ENCODE results near the gene DKC1. TPM values are rescaled to one million over a fixed set of nuclear protein-coding genes. Genes with fewer than 3 reads are reported as not detected.
A peak's percentile ranks its signal among the peaks of the same experiment; 100 is the strongest.

Gene DKC1
- total RNA-seq, 1 donor from 2014 or later: 188 TPM

- Mint-ChIP-seq H3K9me3 (peaks cover 6% of the 10 kb centered on the region), H3K4me1 (ENCODE audit: low read depth) (peaks cover 99% of the 10 kb centered on the region), H3K27ac (peak overlapping the region; percentile 55), H3K27me3 (ENCODE audit: insufficient read depth) (no peaks in the 10 kb centered on the region), H3K36me3 (ENCODE audit: low read depth) (peaks cover 29% of the 10 kb centered on the region), H3K4me3 (no peak overlapping the region)
- DNase-seq (ENCODE audit: low spot score): no peak
- intact Hi-C loops (cut with micrococcal nuclease): no loop called here
Observed at GRCh38 chrX:154729439-154729838, 33.2 kb upstream of the DKC1 start.

GRCh38 chrX:154730253-154730891 is 32.3 kb upstream of the DKC1 start:
- Mint-ChIP-seq H3K27ac (peak overlapping the region; percentile 8), H3K4me3 (no peak overlapping the region)
- intact Hi-C loops (cut with micrococcal nuclease): no loop called here

GRCh38 chrX:154731184-154731583 is 31.5 kb upstream of the DKC1 start:
- Mint-ChIP-seq H3K36me3 (ENCODE audit: low read depth) (peaks cover 25% of the 10 kb centered on the region), H3K4me1 (ENCODE audit: low read depth) (peaks cover 99% of the 10 kb centered on the region), H3K4me3 (no peak overlapping the region), H3K27ac (peak overlapping the region; percentile 45), H3K9me3 (peaks cover 6% of the 10 kb centered on the region), H3K27me3 (ENCODE audit: insufficient read depth) (no peaks in the 10 kb centered on the region)
- no peak for DNase-seq (ENCODE audit: low spot score)
- intact Hi-C loops (cut with micrococcal nuclease): no loop called here

More at GRCh38 chrX:154730253-154730891, 32.3 kb upstream of the DKC1 start:
- Mint-ChIP-seq H3K4me1 (ENCODE audit: low read depth) (peaks cover 99% of the 10 kb centered on the region), H3K36me3 (ENCODE audit: low read depth) (peaks cover 29% of the 10 kb centered on the region), H3K27me3 (ENCODE audit: insufficient read depth) (no peaks in the 10 kb centered on the region), H3K9me3 (peaks cover 6% of the 10 kb centered on the region)
- no peak for DNase-seq (ENCODE audit: low spot score)

DNA sequence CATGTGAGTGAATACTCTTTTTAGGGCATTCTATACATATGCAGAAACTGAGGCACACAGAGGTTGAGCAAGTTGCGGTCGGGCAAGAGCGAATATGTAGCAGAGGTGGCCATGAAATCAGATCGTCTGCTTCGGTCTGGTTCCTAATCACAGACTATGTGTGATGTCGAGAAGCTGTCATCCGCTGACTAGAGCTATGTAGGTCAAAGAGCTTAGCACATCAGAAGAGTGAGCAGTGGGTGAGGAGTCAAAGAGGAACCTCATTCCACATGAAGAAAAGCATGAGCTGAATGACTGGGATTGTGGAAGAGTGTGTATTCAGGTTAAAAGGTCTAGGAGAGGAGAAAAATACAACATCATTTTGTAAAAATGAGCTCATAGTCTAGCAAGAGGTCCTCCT is 30.8 kb upstream of the DKC1 start:
- H3K27me3 Mint-ChIP-seq (ENCODE audit: insufficient read depth): no peaks in the 10 kb centered on the region
- no peak for DNase-seq (ENCODE audit: low spot score)
- peaks cover 99% of the 10 kb centered on the region for H3K4me1 Mint-ChIP-seq (ENCODE audit: low read depth)
- intact Hi-C loops (cut with micrococcal nuclease): no loop called here
- peaks cover 3% of the 10 kb centered on the region for H3K9me3 Mint-ChIP-seq
- peaks cover 21% of the 10 kb centered on the region for H3K36me3 Mint-ChIP-seq (ENCODE audit: low read depth)
- H3K4me3 Mint-ChIP-seq: no peak overlapping the region
- H3K27ac Mint-ChIP-seq: peak overlapping the region; percentile 77

- H3K36me3 Mint-ChIP-seq (ENCODE audit: low read depth): peaks cover 22% of the 10 kb centered on the region
- DNase-seq (ENCODE audit: low spot score): no peak
- H3K4me1 Mint-ChIP-seq (ENCODE audit: low read depth): peaks cover 99% of the 10 kb centered on the region
- intact Hi-C loops (cut with micrococcal nuclease): loop anchor here (1.0 kb wide), 1 partner anchor 7 kb away; no protein-coding TSS in a partner anchor
- H3K27me3 Mint-ChIP-seq (ENCODE audit: insufficient read depth): no peaks in the 10 kb centered on the region
- no peaks in the 10 kb centered on the region for H3K9me3 Mint-ChIP-seq
- peak overlapping the region; percentile 77 for H3K4me3 Mint-ChIP-seq
- H3K27ac Mint-ChIP-seq: peak overlapping the region; percentile 96
Observed at GRCh38 chrX:154732421-154733065, 30.1 kb upstream of the DKC1 start.

DNA sequence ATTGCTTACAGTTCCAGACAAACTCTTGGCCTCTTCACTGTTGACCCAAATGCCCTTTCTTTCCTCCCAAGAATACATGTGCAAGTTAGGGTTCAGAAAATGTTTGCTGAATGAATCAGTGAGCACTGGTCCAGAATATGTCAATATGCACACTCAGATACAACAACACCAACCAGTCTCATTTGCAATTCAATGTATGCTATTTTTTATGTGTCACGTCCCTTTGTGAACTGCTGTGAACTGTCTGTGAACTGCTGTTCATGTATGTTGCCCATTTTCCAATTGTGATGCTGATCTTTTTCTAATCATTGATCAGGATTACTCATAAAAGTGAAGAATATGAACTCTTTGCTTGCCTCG is 29.6 kb upstream of the DKC1 start:
- Mint-ChIP-seq H3K4me3 (peak overlapping the region; percentile 77), H3K27ac (peak overlapping the region; percentile 96), H3K4me1 (ENCODE audit: low read depth) (peaks cover 98% of the 10 kb centered on the region), H3K36me3 (ENCODE audit: low read depth) (peaks cover 22% of the 10 kb centered on the region), H3K27me3 (ENCODE audit: insufficient read depth) (no peaks in the 10 kb centered on the region), H3K9me3 (no peaks in the 10 kb centered on the region)
- intact Hi-C loops (cut with micrococcal nuclease): loop anchor here (1.0 kb wide), 1 partner anchor 8 kb away; no protein-coding TSS in a partner anchor
- DNase-seq (ENCODE audit: low spot score): no peak

DNA sequence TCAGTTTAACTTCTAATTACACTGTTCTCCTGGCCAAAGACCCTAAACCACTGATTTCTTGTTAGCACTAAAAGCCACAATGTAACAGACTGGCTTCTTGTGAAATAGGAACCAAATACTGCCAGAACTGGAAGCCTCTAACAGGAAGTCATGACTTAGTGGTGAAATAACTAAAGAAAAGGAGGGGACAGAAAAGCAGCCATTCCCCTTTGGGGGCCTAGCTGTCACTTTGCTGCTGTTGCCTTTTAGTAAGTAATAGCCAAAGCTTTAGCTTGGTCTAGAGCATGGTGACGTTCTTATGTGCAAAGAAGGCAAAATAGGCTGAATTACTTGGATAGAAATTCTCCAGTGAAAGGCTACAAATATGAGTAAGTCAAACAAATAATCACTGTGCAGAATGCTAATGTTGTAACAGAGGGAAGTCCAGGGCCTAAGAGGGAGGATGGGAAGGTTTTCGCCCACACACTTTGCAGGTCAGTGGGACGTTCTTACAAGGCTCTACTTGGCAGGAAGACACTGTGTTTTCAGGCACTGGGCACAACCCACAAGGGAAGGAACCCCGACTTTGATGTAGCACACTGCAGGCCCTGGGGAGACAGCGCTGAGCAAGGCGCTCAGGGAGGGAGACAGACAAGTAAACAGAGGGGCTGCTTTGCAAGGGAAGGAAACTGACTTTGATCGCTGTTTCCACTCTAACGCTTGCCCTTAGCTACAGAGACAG is 28.4 kb upstream of the DKC1 start:
- DNase-seq (ENCODE audit: low spot score): no peak
- Mint-ChIP-seq H3K27me3 (ENCODE audit: insufficient read depth) (no peaks in the 10 kb centered on the region), H3K27ac (peak overlapping the region; percentile 96), H3K36me3 (ENCODE audit: low read depth) (peaks cover 17% of the 10 kb centered on the region), H3K9me3 (no peaks in the 10 kb centered on the region), H3K4me3 (peak overlapping the region; percentile 77), H3K4me1 (ENCODE audit: low read depth) (peaks cover 94% of the 10 kb centered on the region)
- intact Hi-C loops (cut with micrococcal nuclease): loop anchor here (2.0 kb wide), 1 partner anchor 15 kb away; no protein-coding TSS in a partner anchor

- peak overlapping the region; percentile 53 for H3K4me3 Mint-ChIP-seq
- peaks cover 89% of the 10 kb centered on the region for H3K4me1 Mint-ChIP-seq (ENCODE audit: low read depth)
- intact Hi-C loops (cut with micrococcal nuclease): loop anchor here (2.0 kb wide), 1 partner anchor 17 kb away; no protein-coding TSS in a partner anchor
- H3K27me3 Mint-ChIP-seq (ENCODE audit: insufficient read depth): no peaks in the 10 kb centered on the region
- H3K36me3 Mint-ChIP-seq (ENCODE audit: low read depth): peaks cover 13% of the 10 kb centered on the region
- no peak for DNase-seq (ENCODE audit: low spot score)
- no peaks in the 10 kb centered on the region for H3K9me3 Mint-ChIP-seq
- H3K27ac Mint-ChIP-seq: peak overlapping the region; percentile 96
Observed at GRCh38 chrX:154735695-154736393, 26.8 kb upstream of the DKC1 start.

- Mint-ChIP-seq H3K27me3 (ENCODE audit: insufficient read depth) (no peaks in the 10 kb centered on the region), H3K27ac (peak overlapping the region; percentile 96), H3K4me1 (ENCODE audit: low read depth) (peaks cover 77% of the 10 kb centered on the region), H3K4me3 (peak overlapping the region; percentile 25), H3K9me3 (no peaks in the 10 kb centered on the region), H3K36me3 (ENCODE audit: low read depth) (peaks cover 9% of the 10 kb centered on the region)
- DNase-seq (ENCODE audit: low spot score): no peak
- intact Hi-C loops (cut with micrococcal nuclease): no loop called here
Observed at GRCh38 chrX:154737136-154737535, 25.5 kb upstream of the DKC1 start.

GRCh38 chrX:154738011-154738738 is 24.5 kb upstream of the DKC1 start:
- H3K27me3 Mint-ChIP-seq (ENCODE audit: insufficient read depth): peaks cover under 1% of the 10 kb centered on the region
- intact Hi-C loops (cut with micrococcal nuclease): loop anchor here (1.0 to 2.0 kb wide), 2 partner anchors 10 to 13 kb away; no protein-coding TSS in a partner anchor
- H3K4me1 Mint-ChIP-seq (ENCODE audit: low read depth): peaks cover 75% of the 10 kb centered on the region
- H3K36me3 Mint-ChIP-seq (ENCODE audit: low read depth): peaks cover 9% of the 10 kb centered on the region
- H3K4me3 Mint-ChIP-seq: peak overlapping the region; percentile 37
- no peaks in the 10 kb centered on the region for H3K9me3 Mint-ChIP-seq
- no peak for DNase-seq (ENCODE audit: low spot score)
- H3K27ac Mint-ChIP-seq: peak overlapping the region; percentile 74

DNA sequence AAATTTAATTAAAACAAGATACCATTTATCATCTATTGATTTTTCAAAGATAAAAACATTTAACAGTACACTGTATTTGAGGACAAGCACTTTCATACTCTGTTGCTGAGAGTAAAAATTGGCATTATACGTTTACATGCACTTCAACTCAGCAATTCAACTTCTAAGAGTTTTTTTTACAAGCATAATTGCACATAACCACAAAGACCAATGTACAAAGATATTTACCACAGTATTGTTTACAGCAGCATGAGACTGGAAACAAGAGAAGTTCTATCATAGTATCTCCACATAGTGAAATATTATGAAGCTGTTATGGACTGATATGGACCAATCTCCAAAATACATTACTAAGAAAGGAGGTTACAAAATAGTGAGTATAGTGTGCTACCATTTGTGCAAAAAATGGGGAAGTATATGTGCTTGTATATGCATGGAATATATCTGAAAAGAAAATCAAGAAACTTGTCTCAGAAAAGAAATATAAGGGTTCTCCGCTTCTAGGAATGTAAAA is 22.7 kb upstream of the DKC1 start:
- no peak for DNase-seq (ENCODE audit: low spot score)
- no peaks in the 10 kb centered on the region for H3K9me3 Mint-ChIP-seq
- intact Hi-C loops (cut with micrococcal nuclease): loop anchor here (2.0 kb wide), 1 partner anchor 15 kb away; no protein-coding TSS in a partner anchor
- H3K36me3 Mint-ChIP-seq (ENCODE audit: low read depth): peaks cover 10% of the 10 kb centered on the region
- no peak overlapping the region for H3K4me3 Mint-ChIP-seq
- no peak overlapping the region for H3K27ac Mint-ChIP-seq
- H3K27me3 Mint-ChIP-seq (ENCODE audit: insufficient read depth): peaks cover 1% of the 10 kb centered on the region
- peaks cover 57% of the 10 kb centered on the region for H3K4me1 Mint-ChIP-seq (ENCODE audit: low read depth)

DNA sequence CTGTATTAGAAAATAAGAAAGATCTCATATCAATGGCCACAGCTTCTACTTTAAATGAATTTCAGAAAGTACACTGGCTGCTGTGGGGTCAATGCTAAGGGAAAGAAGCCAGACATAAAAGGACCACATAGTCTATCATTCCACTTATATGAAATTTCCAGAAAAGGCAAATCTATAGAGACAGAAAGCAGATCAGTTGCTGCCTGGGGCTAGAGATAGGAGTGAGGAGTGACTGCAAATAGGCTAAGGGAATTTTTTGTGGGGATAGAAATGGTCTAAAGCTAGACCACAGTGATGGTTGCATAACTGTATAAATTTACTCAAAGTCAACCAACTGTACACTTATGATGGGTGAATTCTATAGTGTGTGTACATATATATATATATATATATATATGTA is 20.1 kb upstream of the DKC1 start:
- Mint-ChIP-seq H3K36me3 (ENCODE audit: low read depth) (peaks cover 6% of the 10 kb centered on the region), H3K27ac (no peak overlapping the region), H3K4me3 (no peak overlapping the region), H3K4me1 (ENCODE audit: low read depth) (peaks cover 39% of the 10 kb centered on the region), H3K9me3 (no peaks in the 10 kb centered on the region), H3K27me3 (ENCODE audit: insufficient read depth) (peaks cover 1% of the 10 kb centered on the region)
- no peak for DNase-seq (ENCODE audit: low spot score)
- intact Hi-C loops (cut with micrococcal nuclease): no loop called here

All from activated T-helper 1 cell treated with anti-CD3 and anti-CD28 coated beads, Interleukin-12 subunit alpha, Interleukin-12 subunit beta, Interleukin-2, Interleukin-4 antibody, amounts not matched to agents 30 ng/mL and 10 ng/mL and 1 ng/mL, durations not matched to agents 14 hours and 24 hours and 36 hours (primary cell).